GM12801 (cell line): Measurements from ENCODE around the gene FN3K.

Experiments
- TF ChIP-seq, protein P1 (sequence below): IDR thresholded peaks from one replicate; pipeline ENCODE4 v1.5.1; 2011; ENCODE audit warnings: control low read depth; ENCODE audit not compliant: insufficient read length; ENCODE audit errors: extremely low read depth

The FN3K gene

DNA sequence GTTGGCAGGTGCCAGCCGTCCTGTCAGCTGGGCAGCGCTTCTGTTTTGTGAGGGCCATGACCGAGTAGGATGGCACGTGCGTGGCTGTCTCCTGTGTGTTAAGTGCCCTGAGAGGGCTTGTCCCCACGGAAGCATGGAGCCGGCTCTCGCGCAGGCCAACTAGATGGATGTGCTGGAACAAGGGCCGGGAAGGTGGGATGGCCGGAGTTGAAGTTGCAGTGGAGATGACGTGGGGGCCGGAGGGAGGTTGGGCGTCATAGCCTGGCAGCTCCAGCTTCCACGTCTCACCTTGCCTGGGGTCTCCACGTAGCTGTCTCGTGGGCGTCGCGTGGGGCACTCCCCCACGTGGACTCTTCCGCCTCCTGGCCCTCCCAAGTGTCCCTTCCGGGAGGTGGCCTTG is 44.1 kb downstream of the FN3K start:
- TF ChIP-seq, protein P1, sequence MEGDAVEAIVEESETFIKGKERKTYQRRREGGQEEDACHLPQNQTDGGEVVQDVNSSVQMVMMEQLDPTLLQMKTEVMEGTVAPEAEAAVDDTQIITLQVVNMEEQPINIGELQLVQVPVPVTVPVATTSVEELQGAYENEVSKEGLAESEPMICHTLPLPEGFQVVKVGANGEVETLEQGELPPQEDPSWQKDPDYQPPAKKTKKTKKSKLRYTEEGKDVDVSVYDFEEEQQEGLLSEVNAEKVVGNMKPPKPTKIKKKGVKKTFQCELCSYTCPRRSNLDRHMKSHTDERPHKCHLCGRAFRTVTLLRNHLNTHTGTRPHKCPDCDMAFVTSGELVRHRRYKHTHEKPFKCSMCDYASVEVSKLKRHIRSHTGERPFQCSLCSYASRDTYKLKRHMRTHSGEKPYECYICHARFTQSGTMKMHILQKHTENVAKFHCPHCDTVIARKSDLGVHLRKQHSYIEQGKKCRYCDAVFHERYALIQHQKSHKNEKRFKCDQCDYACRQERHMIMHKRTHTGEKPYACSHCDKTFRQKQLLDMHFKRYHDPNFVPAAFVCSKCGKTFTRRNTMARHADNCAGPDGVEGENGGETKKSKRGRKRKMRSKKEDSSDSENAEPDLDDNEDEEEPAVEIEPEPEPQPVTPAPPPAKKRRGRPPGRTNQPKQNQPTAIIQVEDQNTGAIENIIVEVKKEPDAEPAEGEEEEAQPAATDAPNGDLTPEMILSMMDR = no peak

- TF ChIP-seq, protein P1 = no peak
These were observed 44.8 kb downstream of the FN3K start for GRCh38 chr17:82780195-82780594.

DNA sequence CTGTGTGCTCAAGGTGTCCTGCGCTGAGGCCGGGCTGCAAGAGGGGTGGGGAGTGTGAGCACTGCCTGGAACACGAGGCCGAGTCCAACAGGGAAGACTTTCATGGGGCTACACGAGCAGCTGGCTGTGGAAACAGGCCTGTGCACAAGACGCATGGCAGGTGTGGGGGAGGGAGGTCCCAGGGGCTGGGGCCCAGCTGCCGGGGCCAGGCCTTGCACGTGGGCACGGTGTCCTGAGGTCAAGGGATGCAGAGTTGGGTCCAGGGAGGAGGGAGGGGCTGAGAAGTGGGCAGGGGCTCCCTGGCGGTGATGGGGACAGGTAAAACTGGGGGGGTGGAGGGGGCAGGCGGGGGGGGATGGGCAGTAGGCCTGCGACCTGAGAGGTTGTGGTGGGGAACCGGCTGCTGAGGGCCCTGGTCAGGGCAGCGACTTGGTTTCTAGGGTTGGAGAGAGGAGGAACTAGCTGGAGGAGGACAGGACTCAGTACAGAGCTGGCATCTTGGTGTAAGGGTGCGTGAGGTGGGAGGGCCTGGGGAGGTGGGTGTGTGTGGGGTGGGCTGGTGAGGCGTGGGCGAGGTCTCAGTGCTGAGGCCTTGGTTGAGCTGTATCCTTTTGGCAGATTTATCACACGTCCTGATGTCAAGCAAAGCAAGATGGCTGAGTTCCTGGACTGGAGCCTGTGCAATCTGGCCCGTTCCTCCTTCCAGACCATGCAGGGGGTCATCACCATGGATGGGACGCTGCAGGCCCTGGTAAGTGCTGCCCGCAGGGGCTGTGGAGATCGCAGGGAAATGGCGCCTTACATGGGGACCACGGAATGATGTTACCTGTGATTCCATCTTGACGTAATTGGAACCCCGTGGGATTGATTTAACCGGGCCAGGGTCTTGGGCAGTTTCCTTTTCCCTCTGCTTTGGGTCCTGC is 45.8 kb downstream of the FN3K start:
- TF ChIP-seq, protein P1 = no peak

DNA sequence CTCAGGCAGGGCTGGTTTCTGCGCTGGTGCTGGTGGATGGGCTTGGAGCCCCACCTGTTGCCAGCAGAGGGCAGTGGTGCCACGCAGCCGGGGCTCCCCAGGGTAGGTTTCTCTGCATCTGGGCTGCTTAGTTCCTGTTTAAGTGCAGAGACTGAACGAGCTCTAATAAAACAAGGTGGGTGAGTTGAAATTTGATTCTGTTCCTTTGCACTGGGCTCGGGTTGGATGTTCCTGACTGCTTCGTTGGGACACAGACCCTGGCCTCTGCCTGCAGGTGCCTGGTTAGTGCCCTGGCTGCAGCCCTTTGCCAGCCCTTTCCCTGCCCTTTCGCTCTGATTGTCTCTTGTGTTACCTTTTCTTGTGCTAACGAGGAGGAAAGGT is 46.5 kb downstream of the FN3K start:
- TF ChIP-seq, protein P1 = peak; percentile 85

GRCh38 chr17:82782657-82783207 is 47.3 kb downstream of the FN3K start:
- TF ChIP-seq, protein P1 = no peak

DNA sequence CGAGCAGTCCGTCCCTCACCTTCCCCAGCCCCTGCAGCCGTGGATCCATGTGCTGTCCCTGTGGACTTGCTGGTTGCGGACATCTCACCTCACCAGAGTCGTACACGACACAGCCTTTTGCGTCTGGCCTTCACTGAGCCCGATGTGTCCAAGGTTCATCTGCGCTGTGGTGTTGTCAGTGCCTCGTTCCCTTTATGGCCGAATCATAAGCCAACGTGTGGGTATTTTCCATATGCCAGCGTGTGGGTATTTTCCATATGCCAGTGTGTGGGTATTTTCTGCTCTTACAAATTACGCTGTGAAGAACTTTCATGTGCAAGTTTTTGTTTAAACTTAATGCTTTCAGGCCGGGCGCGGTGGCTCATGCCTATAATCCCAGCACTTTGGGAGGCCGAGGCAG is 48.1 kb downstream of the FN3K start:
- TF ChIP-seq, protein P1 = no peak

- TF ChIP-seq, protein P1 = no peak
These were observed 51.0 kb downstream of the FN3K start for GRCh38 chr17:82786427-82786826.
